Measurements from ENCODE around the gene MT1B. TPM values are rescaled to one million over a fixed set of nuclear protein-coding genes. Genes with fewer than 3 reads are reported as not detected.
"Not testable (repeated sequence)": the region's sequence is repeated elsewhere in the genome, so short reads cannot be mapped to it uniquely, and the experiment has no call there.

Gene MT1B
- total RNA-seq, 1 experiment from 2014 or later = not detected

- Histone ChIP-seq H3K36me3 (no peaks in the 10 kb centered on the region), H3K27me3 (no peaks in the 10 kb centered on the region), H3K4me3 (no peak overlapping the region), H3K9me3 (no peaks in the 10 kb centered on the region)
- no peak for DNase-seq
These were observed 3.9 kb upstream of the MT1B start for GRCh38 chr16:56647641-56648431.

- no peaks in the 10 kb centered on the region for H3K27me3 ChIP-seq
- H3K4me3 ChIP-seq = no peak overlapping the region
- H3K9me3 ChIP-seq = no peaks in the 10 kb centered on the region
- H3K36me3 ChIP-seq = no peaks in the 10 kb centered on the region
- DNase-seq = no peak
These were observed 2.4 kb upstream of the MT1B start for GRCh38 chr16:56649271-56649670.

GRCh38 chr16:56649820-56650219, 1.9 kb upstream of the MT1B start:
- Histone ChIP-seq H3K9me3 (no peaks in the 10 kb centered on the region), H3K36me3 (no peaks in the 10 kb centered on the region), H3K27me3 (no peaks in the 10 kb centered on the region), H3K4me3 (no peak overlapping the region)
- DNase-seq = no peak

GRCh38 chr16:56652600-56652999, 914 bp downstream of the MT1B start:
- H3K9me3 ChIP-seq = no peaks in the 10 kb centered on the region
- H3K27me3 ChIP-seq = no peaks in the 10 kb centered on the region
- no peaks in the 10 kb centered on the region for H3K36me3 ChIP-seq
- no peak overlapping the region for H3K4me3 ChIP-seq
- DNase-seq = no peak

GRCh38 chr16:56653218-56653617, 1.5 kb downstream of the MT1B start:
- Histone ChIP-seq H3K36me3 (no peaks in the 10 kb centered on the region), H3K27me3 (peaks cover 5% of the 10 kb centered on the region; the same call in 1 of the 2 replicates), H3K4me3 (no peak overlapping the region), H3K9me3 (no peaks in the 10 kb centered on the region)
- DNase-seq = no peak

- Histone ChIP-seq H3K9me3 (no peaks in the 10 kb centered on the region), H3K4me3 (no peak within 1 kb of the TSS), H3K36me3 (no peaks in the 10 kb centered on the region), H3K27me3 (peaks cover 6% of the 10 kb centered on the region; the same call in 1 of the 2 replicates)
- no peak for DNase-seq
These were observed 6.1 kb downstream of the MT1B start, which contains the start of gene MT1F for GRCh38 chr16:56657555-56658326. TSS of gene MT1F (plus strand) at chr16:56657959. CDS start at chr16:56658059, 100 bp downstream.

DNA sequence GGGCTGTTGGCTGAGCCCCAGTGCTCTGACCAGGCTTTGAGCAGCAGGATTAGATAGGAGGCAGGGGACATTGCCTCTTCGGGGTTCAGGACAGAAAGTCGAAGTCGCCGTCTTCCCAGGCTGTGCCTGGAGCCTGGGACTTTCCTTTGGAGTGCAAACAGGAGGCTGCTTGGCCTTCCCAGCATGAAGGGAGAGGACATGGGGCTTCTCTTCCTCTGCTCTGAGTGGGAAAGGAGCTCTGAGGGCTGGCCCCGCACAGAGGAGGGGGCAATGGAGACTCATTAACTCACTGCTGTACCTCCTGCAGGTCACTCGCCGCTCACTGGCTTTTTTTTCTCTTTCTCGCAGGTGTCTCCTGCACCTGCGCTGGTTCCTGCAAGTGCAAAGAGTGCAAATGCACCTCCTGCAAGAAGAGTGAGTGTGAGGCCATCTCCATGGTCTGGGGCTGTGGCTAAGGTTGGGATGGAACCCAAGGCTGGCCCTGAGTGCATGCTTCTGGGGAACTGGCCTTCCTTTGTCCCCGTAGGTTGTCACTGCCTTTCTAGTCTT, 6.7 kb downstream of the MT1B start:
- no peaks in the 10 kb centered on the region for H3K36me3 ChIP-seq
- H3K4me3 ChIP-seq = no peak overlapping the region
- no peaks in the 10 kb centered on the region for H3K9me3 ChIP-seq
- DNase-seq = no peak
- H3K27me3 ChIP-seq = peaks cover 6% of the 10 kb centered on the region; the same call in 1 of the 2 replicates

DNA sequence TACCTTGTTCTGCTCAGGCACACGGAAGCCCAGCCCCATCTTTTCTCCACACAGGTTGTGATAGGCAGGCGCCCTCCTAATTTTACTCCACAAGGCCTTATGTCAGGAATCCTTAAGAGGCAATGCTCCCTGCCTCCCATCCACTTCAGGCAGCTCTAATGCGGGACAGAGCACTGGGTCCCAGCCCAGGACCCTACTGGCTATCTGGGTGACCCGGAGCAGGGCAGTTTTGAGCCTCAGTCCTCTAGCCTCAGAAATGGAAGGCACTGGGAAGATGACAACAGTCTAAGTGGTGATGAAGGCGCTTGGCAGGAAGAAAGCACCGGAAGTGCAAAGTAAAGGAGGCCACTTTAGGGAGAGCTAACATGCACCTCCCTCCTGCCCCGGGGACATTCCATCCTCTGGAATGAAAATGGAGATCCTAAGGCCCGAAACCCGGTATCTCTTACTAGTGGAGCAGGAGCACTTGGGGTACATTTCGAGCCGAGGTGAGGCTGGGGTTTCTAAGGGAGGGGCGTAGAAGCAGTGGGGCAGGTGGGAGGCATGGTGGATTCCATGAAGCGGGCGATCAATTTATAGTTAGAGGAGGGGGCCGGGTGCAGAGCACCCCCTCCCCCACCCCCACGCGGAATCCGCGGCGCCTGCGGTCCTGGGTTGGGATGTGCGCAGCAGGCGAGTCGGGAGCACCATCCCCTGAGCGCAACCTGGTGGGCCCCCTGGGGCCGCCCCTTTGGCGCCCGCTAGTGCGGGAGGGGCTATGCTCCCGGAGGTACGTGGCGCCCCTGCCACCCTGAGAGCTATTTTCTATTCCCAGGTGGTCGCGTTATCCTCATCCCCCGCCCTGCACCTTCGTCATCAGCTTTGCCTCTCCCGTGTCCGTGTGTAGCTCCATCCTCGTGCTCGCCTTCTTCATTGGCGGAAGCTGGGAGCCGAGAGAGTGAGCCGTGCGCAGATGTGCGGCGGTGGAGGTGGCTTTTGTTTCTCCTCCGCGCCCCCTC, 11.0 kb downstream of the MT1B start:
- Histone ChIP-seq H3K4me3 (no peak overlapping the region), H3K36me3 (no peaks in the 10 kb centered on the region), H3K27me3 (peaks cover 6% of the 10 kb centered on the region; the same call in 1 of the 2 replicates), H3K9me3 (no peaks in the 10 kb centered on the region)
- no peak for DNase-seq

DNA sequence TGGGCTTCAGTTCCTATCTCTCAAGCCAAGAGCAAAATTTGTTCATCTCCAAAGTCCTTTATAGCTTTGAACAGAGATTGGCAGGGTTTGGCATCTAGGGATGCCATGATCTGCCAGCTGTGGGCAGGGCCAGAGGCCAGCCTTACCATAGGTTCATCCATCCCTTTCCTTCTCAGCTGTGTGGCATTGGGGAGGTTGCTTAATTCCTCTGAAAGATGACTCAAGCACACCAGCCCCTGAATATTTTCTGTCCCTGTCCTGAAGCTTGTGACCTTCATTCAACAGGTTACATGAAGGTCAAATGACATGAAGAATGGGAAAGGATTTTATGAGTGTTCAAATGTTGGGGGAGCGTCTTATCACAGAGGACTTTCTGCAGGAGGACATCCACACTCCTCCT, 12.8 kb downstream of the MT1B start:
- no peaks in the 10 kb centered on the region for H3K9me3 ChIP-seq
- no peaks in the 10 kb centered on the region; the same call in 1 of the 2 replicates for H3K27me3 ChIP-seq
- no peak for DNase-seq

GRCh38 chr16:56665286-56666261, 13.9 kb downstream of the MT1B start:
- not testable (repeated sequence) for H3K9me3 ChIP-seq, H3K4me3 ChIP-seq, DNase-seq, H3K27me3 ChIP-seq, H3K36me3 ChIP-seq

More for the DNA sequence above, 12.8 kb downstream of the MT1B start:
- Histone ChIP-seq H3K36me3 (no peaks in the 10 kb centered on the region), H3K4me3 (no peak overlapping the region)

GRCh38 chr16:56667581-56668571, 16.2 kb downstream of the MT1B start, which contains the start of gene MT1G:
TSS of gene MT1G (minus strand) at chr16:56668065. CDS start at chr16:56667993, 72 bp downstream.
- Histone ChIP-seq H3K27me3 (no peaks in the 10 kb centered on the region; the same call in 1 of the 2 replicates), H3K9me3 (no peaks in the 10 kb centered on the region), H3K4me3 (no peak within 1 kb of the TSS), H3K36me3 (no peaks in the 10 kb centered on the region)
- no peak for DNase-seq

GRCh38 chr16:56669005-56669839, 17.5 kb downstream of the MT1B start, which contains the start of gene MT1H:
TSS of gene MT1H (plus strand) at chr16:56669814. CDS start at chr16:56669885, 71 bp downstream.
- H3K36me3 ChIP-seq = no peaks in the 10 kb centered on the region
- no peak for DNase-seq
- H3K27me3 ChIP-seq = no peaks in the 10 kb centered on the region; the same call in 1 of the 2 replicates
- H3K9me3 ChIP-seq = no peaks in the 10 kb centered on the region
- no peak within 1 kb of the TSS for H3K4me3 ChIP-seq
